Measurements from ENCODE around the gene HELT. TPM values are rescaled to one million over a fixed set of nuclear protein-coding genes. Genes with fewer than 3 reads are reported as not detected.

The HELT gene
- total RNA-seq, 1 experiment from 2014 or later = 0.28 TPM

DNA sequence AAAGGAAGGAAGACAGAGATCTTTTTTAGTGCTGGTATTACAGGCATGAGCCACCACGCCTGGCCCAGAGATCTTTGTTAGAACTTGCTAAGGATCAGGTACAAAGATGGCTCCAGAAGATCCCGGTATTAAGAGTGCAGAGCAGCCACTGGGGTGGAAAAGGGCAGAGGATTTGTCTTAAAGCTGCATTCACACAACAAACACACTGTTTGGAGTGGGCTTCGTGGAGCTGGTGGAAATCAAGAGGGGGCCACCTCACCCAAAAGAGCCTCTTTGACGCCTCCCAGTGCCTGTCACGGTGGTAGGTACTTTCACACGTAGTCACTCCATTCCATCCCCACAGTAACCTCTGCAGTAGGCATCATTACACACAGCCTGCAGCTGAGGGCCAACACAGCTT, 13.3 kb downstream of the HELT start (continued):
- TF ChIP-seq, protein P1, sequence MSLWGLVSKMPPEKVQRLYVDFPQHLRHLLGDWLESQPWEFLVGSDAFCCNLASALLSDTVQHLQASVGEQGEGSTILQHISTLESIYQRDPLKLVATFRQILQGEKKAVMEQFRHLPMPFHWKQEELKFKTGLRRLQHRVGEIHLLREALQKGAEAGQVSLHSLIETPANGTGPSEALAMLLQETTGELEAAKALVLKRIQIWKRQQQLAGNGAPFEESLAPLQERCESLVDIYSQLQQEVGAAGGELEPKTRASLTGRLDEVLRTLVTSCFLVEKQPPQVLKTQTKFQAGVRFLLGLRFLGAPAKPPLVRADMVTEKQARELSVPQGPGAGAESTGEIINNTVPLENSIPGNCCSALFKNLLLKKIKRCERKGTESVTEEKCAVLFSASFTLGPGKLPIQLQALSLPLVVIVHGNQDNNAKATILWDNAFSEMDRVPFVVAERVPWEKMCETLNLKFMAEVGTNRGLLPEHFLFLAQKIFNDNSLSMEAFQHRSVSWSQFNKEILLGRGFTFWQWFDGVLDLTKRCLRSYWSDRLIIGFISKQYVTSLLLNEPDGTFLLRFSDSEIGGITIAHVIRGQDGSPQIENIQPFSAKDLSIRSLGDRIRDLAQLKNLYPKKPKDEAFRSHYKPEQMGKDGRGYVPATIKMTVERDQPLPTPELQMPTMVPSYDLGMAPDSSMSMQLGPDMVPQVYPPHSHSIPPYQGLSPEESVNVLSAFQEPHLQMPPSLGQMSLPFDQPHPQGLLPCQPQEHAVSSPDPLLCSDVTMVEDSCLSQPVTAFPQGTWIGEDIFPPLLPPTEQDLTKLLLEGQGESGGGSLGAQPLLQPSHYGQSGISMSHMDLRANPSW (CRISPR knock-in tag; conservative IDR thresholded peaks at IDR 0.05; ENCODE audit: low read depth) = no peak
- TF ChIP-seq, protein P2, sequence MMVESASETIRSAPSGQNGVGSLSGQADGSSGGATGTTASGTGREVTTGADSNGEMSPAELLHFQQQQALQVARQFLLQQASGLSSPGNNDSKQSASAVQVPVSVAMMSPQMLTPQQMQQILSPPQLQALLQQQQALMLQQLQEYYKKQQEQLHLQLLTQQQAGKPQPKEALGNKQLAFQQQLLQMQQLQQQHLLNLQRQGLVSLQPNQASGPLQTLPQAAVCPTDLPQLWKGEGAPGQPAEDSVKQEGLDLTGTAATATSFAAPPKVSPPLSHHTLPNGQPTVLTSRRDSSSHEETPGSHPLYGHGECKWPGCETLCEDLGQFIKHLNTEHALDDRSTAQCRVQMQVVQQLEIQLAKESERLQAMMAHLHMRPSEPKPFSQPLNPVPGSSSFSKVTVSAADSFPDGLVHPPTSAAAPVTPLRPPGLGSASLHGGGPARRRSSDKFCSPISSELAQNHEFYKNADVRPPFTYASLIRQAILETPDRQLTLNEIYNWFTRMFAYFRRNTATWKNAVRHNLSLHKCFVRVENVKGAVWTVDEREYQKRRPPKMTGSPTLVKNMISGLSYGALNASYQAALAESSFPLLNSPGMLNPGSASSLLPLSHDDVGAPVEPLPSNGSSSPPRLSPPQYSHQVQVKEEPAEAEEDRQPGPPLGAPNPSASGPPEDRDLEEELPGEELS (CRISPR knock-in tag; IDR thresholded peaks at IDR 0.05) = no peak

DNA sequence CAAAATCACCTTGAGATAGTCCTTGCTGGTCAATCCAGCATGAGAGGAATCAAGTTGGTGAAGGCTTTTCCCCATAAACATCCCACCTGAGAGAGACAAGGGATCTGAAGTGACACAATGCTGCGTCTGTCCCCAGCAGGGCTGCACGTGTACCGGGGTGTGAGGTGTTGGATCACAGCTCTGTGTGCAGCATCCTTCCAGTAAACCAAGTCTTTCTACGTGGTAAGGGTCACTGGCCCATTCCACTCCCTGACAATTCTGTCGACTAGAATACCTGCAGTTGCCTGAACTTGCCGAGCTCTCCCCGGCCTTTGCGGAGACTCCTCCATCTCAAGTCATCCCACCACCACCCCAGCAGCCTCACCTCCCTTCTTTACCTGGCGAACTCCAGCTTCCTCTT, 14.8 kb downstream of the HELT start:
- ATAC-seq (no peak), DNase-seq (ENCODE audit: low spot score) (no peak)
- Mint-ChIP-seq H3K27ac (no peak overlapping the region), H3K9me3 (peaks cover 8% of the 10 kb centered on the region), H3K4me1 (0 out of 2 replicates have a peak, but pooled peaks cover 2% of the 10 kb centered on the region), H3K4me3 (no peak overlapping the region), H3K27me3 (ENCODE audit: low read depth) (peaks cover 52% of the 10 kb centered on the region), H3K36me3 (no peaks in the 10 kb centered on the region; the same call in 1 of the 2 replicates)
- ChIA-PET POLR2A (interaction anchor here (0.7 kb wide), 1 partner anchor 64 kb away, joined by 4 read pairs; no protein-coding TSS in a partner anchor), CTCF (interaction anchor here (0.6 to 2.1 kb wide), 5 partner anchors 11 to 101 kb away, joined by 3 to 12 read pairs (median 4); no protein-coding TSS in a partner anchor)
- TF ChIP-seq, protein P3, sequence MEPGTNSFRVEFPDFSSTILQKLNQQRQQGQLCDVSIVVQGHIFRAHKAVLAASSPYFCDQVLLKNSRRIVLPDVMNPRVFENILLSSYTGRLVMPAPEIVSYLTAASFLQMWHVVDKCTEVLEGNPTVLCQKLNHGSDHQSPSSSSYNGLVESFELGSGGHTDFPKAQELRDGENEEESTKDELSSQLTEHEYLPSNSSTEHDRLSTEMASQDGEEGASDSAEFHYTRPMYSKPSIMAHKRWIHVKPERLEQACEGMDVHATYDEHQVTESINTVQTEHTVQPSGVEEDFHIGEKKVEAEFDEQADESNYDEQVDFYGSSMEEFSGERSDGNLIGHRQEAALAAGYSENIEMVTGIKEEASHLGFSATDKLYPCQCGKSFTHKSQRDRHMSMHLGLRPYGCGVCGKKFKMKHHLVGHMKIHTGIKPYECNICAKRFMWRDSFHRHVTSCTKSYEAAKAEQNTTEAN (CRISPR knock-in tag; IDR thresholded peaks at IDR 0.05) = no peak
- TF ChIP-seq, protein P4, sequence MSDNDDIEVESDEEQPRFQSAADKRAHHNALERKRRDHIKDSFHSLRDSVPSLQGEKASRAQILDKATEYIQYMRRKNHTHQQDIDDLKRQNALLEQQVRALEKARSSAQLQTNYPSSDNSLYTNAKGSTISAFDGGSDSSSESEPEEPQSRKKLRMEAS (CRISPR knock-in tag; IDR thresholded peaks at IDR 0.05) = no peak
- no peak for TF ChIP-seq PRRX2 (CRISPR knock-in tag; IDR thresholded peaks at IDR 0.05)
- no peak for TF ChIP-seq TEAD4 (CRISPR knock-in tag; IDR thresholded peaks at IDR 0.05)
- TF ChIP-seq, protein P5, sequence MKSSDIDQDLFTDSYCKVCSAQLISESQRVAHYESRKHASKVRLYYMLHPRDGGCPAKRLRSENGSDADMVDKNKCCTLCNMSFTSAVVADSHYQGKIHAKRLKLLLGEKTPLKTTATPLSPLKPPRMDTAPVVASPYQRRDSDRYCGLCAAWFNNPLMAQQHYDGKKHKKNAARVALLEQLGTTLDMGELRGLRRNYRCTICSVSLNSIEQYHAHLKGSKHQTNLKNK (CRISPR knock-in tag; IDR thresholded peaks at IDR 0.05) = no peak
- TF ChIP-seq, protein P6, sequence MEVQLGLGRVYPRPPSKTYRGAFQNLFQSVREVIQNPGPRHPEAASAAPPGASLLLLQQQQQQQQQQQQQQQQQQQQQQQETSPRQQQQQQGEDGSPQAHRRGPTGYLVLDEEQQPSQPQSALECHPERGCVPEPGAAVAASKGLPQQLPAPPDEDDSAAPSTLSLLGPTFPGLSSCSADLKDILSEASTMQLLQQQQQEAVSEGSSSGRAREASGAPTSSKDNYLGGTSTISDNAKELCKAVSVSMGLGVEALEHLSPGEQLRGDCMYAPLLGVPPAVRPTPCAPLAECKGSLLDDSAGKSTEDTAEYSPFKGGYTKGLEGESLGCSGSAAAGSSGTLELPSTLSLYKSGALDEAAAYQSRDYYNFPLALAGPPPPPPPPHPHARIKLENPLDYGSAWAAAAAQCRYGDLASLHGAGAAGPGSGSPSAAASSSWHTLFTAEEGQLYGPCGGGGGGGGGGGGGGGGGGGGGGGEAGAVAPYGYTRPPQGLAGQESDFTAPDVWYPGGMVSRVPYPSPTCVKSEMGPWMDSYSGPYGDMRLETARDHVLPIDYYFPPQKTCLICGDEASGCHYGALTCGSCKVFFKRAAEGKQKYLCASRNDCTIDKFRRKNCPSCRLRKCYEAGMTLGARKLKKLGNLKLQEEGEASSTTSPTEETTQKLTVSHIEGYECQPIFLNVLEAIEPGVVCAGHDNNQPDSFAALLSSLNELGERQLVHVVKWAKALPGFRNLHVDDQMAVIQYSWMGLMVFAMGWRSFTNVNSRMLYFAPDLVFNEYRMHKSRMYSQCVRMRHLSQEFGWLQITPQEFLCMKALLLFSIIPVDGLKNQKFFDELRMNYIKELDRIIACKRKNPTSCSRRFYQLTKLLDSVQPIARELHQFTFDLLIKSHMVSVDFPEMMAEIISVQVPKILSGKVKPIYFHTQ (CRISPR knock-in tag; IDR thresholded peaks at IDR 0.05) = no peak
- no peak for TF ChIP-seq NFE2L1 (CRISPR knock-in tag; IDR thresholded peaks at IDR 0.05)
- TF ChIP-seq, protein P7, sequence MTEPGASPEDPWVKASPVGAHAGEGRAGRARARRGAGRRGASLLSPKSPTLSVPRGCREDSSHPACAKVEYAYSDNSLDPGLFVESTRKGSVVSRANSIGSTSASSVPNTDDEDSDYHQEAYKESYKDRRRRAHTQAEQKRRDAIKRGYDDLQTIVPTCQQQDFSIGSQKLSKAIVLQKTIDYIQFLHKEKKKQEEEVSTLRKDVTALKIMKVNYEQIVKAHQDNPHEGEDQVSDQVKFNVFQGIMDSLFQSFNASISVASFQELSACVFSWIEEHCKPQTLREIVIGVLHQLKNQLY (CRISPR knock-in tag; IDR thresholded peaks at IDR 0.05) = no peak
- TF ChIP-seq, protein P8, sequence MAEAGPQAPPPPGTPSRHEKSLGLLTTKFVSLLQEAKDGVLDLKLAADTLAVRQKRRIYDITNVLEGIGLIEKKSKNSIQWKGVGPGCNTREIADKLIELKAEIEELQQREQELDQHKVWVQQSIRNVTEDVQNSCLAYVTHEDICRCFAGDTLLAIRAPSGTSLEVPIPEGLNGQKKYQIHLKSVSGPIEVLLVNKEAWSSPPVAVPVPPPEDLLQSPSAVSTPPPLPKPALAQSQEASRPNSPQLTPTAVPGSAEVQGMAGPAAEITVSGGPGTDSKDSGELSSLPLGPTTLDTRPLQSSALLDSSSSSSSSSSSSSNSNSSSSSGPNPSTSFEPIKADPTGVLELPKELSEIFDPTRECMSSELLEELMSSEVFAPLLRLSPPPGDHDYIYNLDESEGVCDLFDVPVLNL (CRISPR knock-in tag; IDR thresholded peaks at IDR 0.05; ENCODE audit: borderline replicate concordance, low read depth) = no peak
- TF ChIP-seq SOX15 (CRISPR knock-in tag; IDR thresholded peaks at IDR 0.05) = no peak
- TF ChIP-seq, protein P9, sequence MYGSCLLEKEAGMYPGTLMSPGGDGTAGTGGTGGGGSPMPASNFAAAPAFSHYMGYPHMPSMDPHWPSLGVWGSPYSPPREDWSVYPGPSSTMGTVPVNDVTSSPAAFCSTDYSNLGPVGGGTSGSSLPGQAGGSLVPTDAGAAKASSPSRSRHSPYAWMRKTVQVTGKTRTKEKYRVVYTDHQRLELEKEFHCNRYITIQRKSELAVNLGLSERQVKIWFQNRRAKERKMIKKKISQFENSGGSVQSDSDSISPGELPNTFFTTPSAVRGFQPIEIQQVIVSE (CRISPR knock-in tag; IDR thresholded peaks at IDR 0.05; ENCODE audit: borderline replicate concordance) = no peak
- TF ChIP-seq, protein P10, sequence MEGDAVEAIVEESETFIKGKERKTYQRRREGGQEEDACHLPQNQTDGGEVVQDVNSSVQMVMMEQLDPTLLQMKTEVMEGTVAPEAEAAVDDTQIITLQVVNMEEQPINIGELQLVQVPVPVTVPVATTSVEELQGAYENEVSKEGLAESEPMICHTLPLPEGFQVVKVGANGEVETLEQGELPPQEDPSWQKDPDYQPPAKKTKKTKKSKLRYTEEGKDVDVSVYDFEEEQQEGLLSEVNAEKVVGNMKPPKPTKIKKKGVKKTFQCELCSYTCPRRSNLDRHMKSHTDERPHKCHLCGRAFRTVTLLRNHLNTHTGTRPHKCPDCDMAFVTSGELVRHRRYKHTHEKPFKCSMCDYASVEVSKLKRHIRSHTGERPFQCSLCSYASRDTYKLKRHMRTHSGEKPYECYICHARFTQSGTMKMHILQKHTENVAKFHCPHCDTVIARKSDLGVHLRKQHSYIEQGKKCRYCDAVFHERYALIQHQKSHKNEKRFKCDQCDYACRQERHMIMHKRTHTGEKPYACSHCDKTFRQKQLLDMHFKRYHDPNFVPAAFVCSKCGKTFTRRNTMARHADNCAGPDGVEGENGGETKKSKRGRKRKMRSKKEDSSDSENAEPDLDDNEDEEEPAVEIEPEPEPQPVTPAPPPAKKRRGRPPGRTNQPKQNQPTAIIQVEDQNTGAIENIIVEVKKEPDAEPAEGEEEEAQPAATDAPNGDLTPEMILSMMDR (IDR thresholded peaks at IDR 0.05) = no peak
- TF ChIP-seq ZBTB21 (CRISPR knock-in tag; IDR thresholded peaks at IDR 0.05; ENCODE audit: borderline replicate concordance) = no peak
- TF ChIP-seq IRF2 (CRISPR knock-in tag; IDR thresholded peaks at IDR 0.05; ENCODE audit: borderline replicate concordance, low read depth) = no peak
